Measurements from ENCODE around the gene PRCC.
"Not testable (repeated sequence)": the region's sequence is repeated elsewhere in the genome, so short reads cannot be mapped to it uniquely, and the experiment has no call there.

The PRCC gene

GRCh38 chr1:156760092-156760795 lies 7.1 kb upstream of the PRCC start:
- Histone ChIP-seq H3K9ac (ENCODE audit: low read depth, low read length, poor library complexity, severe bottlenecking) (no peak overlapping the region), H3K4me3 (ENCODE audit: low read length, poor library complexity, severe bottlenecking) (no peak overlapping the region), H3K27me3 (ENCODE audit: insufficient read depth, low read length, poor library complexity, severe bottlenecking) (no peaks in the 10 kb centered on the region), H3F3A (ENCODE audit: low read depth) (no peaks in the 10 kb centered on the region), H2AFZ (ENCODE audit: low read length) (no peak overlapping the region), H3K9me2 (replicated peaks; ENCODE audit: low read depth, low read length) (no peaks in the 10 kb centered on the region), H3K4me2 (ENCODE audit: low read depth, low read length, poor library complexity, severe bottlenecking) (no peak overlapping the region), H3K36me3 (ENCODE audit: insufficient read depth, low read length) (no peaks in the 10 kb centered on the region), H3K4me1 (ENCODE audit: insufficient read depth, low read length, poor library complexity, severe bottlenecking) (peaks cover under 1% of the 10 kb centered on the region), H3K9me3 (ENCODE audit: insufficient read depth, low read depth, low read length) (no peaks in the 10 kb centered on the region), H3K79me2 (ENCODE audit: insufficient read depth, low read length) (no peaks in the 10 kb centered on the region), H4K20me1 (ENCODE audit: insufficient read depth, low read length, poor library complexity, severe bottlenecking) (no peaks in the 10 kb centered on the region)
- TF ChIP-seq EZH2phosphoT487 (IDR thresholded peaks at IDR 0.05; ENCODE audit: borderline replicate concordance) = no peak
- TF ChIP-seq CTCF (conservative IDR thresholded peaks at IDR 0.05; ENCODE audit: low read length) = no peak

- Histone ChIP-seq H3K9me3 (ENCODE audit: insufficient read depth, low read depth, low read length) (no peaks in the 10 kb centered on the region), H3K9me2 (replicated peaks; ENCODE audit: low read depth, low read length) (no peaks in the 10 kb centered on the region), H3K36me3 (ENCODE audit: insufficient read depth, low read length) (no peaks in the 10 kb centered on the region), H4K20me1 (ENCODE audit: insufficient read depth, low read length, poor library complexity, severe bottlenecking) (no peaks in the 10 kb centered on the region), H3K4me3 (ENCODE audit: low read length, poor library complexity, severe bottlenecking) (no peak overlapping the region), H3K27me3 (ENCODE audit: insufficient read depth, low read length, poor library complexity, severe bottlenecking) (no peaks in the 10 kb centered on the region), H3K79me2 (ENCODE audit: insufficient read depth, low read length) (peaks cover 2% of the 10 kb centered on the region; the same call in 1 of the 2 replicates), H3K4me2 (ENCODE audit: low read depth, low read length, poor library complexity, severe bottlenecking) (no peak overlapping the region), H3K4me1 (ENCODE audit: insufficient read depth, low read length, poor library complexity, severe bottlenecking) (peaks cover 1% of the 10 kb centered on the region), H3F3A (ENCODE audit: low read depth) (no peaks in the 10 kb centered on the region), H3K9ac (ENCODE audit: low read depth, low read length, poor library complexity, severe bottlenecking) (no peak overlapping the region), H2AFZ (ENCODE audit: low read length) (no peak overlapping the region)
- no peak for TF ChIP-seq CTCF (conservative IDR thresholded peaks at IDR 0.05; ENCODE audit: low read length)
- no peak for TF ChIP-seq EZH2phosphoT487 (IDR thresholded peaks at IDR 0.05; ENCODE audit: borderline replicate concordance)
These were observed 6.6 kb upstream of the PRCC start for GRCh38 chr1:156760796-156761104.

DNA sequence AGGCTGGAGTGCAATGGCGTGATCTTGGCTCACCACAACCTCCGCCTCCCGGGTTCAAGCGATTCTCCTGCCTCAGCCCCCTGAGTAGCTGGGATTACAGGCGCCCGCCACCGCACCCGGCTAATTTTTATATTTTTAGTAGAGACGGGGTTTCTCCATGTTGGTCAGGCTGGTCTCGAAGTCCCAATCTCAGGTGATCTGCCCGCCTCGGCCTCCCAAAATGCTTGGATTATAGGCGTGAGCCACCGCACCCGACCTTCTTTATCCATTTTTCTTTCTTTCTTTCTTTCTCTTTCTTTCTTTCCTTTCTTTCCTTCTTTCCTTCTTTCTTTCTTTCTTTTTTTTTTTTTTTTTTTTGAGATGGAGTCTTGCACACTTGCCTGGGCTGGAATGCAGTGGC lies 2.2 kb upstream of the PRCC start:
- H3K9me2 ChIP-seq (replicated peaks; ENCODE audit: low read depth, low read length) = not testable (repeated sequence)

DNA sequence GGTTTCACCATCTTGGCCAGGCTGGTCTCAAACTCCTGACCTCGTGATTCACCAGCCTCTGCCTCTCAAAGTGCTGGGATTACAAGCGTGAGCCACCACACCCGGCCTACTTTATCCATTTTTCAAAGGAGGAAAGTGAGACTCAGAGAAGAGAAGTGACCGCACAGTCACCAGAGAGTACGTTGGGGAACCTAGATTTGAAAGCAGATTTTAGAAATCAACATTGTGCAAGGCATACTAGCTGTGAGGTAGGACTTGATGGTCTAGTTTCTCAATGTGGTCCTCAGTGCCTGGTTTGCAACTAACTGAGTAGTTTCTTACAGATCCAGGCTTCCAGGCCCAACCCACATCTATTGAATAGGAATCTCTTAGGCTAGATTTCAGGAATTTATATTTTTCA lies 1.7 kb upstream of the PRCC start:
- H3K9me2 ChIP-seq (replicated peaks; ENCODE audit: low read depth, low read length) = no peaks in the 10 kb centered on the region
- peaks cover 43% of the 10 kb centered on the region for H3K79me2 ChIP-seq (ENCODE audit: insufficient read depth, low read length)
- TF ChIP-seq CTCF (conservative IDR thresholded peaks at IDR 0.05; ENCODE audit: low read length) (no peak), EZH2phosphoT487 (IDR thresholded peaks at IDR 0.05; ENCODE audit: borderline replicate concordance) (no peak)
- peaks cover 25% of the 10 kb centered on the region for H4K20me1 ChIP-seq (ENCODE audit: insufficient read depth, low read length, poor library complexity, severe bottlenecking)
- no peaks in the 10 kb centered on the region for H3K36me3 ChIP-seq (ENCODE audit: insufficient read depth, low read length)
- H3K4me3 ChIP-seq (ENCODE audit: low read length, poor library complexity, severe bottlenecking) = peak overlapping the region; percentile 78
- peaks cover 29% of the 10 kb centered on the region for H3K4me1 ChIP-seq (ENCODE audit: insufficient read depth, low read length, poor library complexity, severe bottlenecking)
- peak overlapping the region; percentile 79 for H3K9ac ChIP-seq (ENCODE audit: low read depth, low read length, poor library complexity, severe bottlenecking)
- H3K4me2 ChIP-seq (ENCODE audit: low read depth, low read length, poor library complexity, severe bottlenecking) = peak overlapping the region; percentile 84
- no peak overlapping the region for H2AFZ ChIP-seq (ENCODE audit: low read length)
- no peaks in the 10 kb centered on the region for H3K27me3 ChIP-seq (ENCODE audit: insufficient read depth, low read length, poor library complexity, severe bottlenecking)
- no peaks in the 10 kb centered on the region for H3F3A ChIP-seq (ENCODE audit: low read depth)
- H3K9me3 ChIP-seq (ENCODE audit: insufficient read depth, low read depth, low read length) = no peaks in the 10 kb centered on the region

More for the DNA sequence above, 2.2 kb upstream of the PRCC start:
- not testable (repeated sequence) for H3K4me3 ChIP-seq (ENCODE audit: low read length, poor library complexity, severe bottlenecking); H3F3A ChIP-seq (ENCODE audit: low read depth); H3K9ac ChIP-seq (ENCODE audit: low read depth, low read length, poor library complexity, severe bottlenecking); H2AFZ ChIP-seq (ENCODE audit: low read length); H3K36me3 ChIP-seq (ENCODE audit: insufficient read depth, low read length); H3K27me3 ChIP-seq (ENCODE audit: insufficient read depth, low read length, poor library complexity, severe bottlenecking); H3K9me3 ChIP-seq (ENCODE audit: insufficient read depth, low read depth, low read length); H3K4me2 ChIP-seq (ENCODE audit: low read depth, low read length, poor library complexity, severe bottlenecking)
- peaks cover 37% of the 10 kb centered on the region for H3K79me2 ChIP-seq (ENCODE audit: insufficient read depth, low read length)
- peaks cover 24% of the 10 kb centered on the region for H3K4me1 ChIP-seq (ENCODE audit: insufficient read depth, low read length, poor library complexity, severe bottlenecking)
- peaks cover 22% of the 10 kb centered on the region for H4K20me1 ChIP-seq (ENCODE audit: insufficient read depth, low read length, poor library complexity, severe bottlenecking)
